GM21786 (cell line): ENCODE data around the gene KLC1.
A peak's percentile ranks its signal among the peaks of the same experiment; 100 is the strongest.

Source experiments
- ATAC-seq: cut with Tn5 transposase; IDR thresholded peaks from one replicate; pipeline ENCODE4 v1.9.1; 2021; ENCODE audit not compliant: unreplicated experiment

Gene KLC1

GRCh38 chr14:103702497-103703432 lies 73.8 kb downstream of the KLC1 start:
- ATAC-seq = no peak

GRCh38 chr14:103703433-103704385 lies 74.7 kb downstream of the KLC1 start:
- no peak for ATAC-seq

GRCh38 chr14:103704708-103705107 lies 75.7 kb downstream of the KLC1 start:
- no peak for ATAC-seq

- ATAC-seq = no peak
Measured at GRCh38 chr14:103705118-103705503, 76.1 kb downstream of the KLC1 start.

- no peak for ATAC-seq
Measured at GRCh38 chr14:103705504-103706284, 76.7 kb downstream of the KLC1 start.

- ATAC-seq = no peak
Measured at GRCh38 chr14:103706551-103707328, 77.7 kb downstream of the KLC1 start.

GRCh38 chr14:103707329-103708263 lies 78.6 kb downstream of the KLC1 start:
- no peak for ATAC-seq

GRCh38 chr14:103708750-103709187 lies 79.8 kb downstream of the KLC1 start:
- no peak for ATAC-seq

- no peak for ATAC-seq
Measured at GRCh38 chr14:103709814-103710213, 80.8 kb downstream of the KLC1 start.

- ATAC-seq = no peak
Measured at GRCh38 chr14:103710771-103711377, 81.9 kb downstream of the KLC1 start.

- no peak for ATAC-seq
Measured at GRCh38 chr14:103711516-103712431, 82.8 kb downstream of the KLC1 start.

- no peak for ATAC-seq
Measured at GRCh38 chr14:103712633-103713247, 83.7 kb downstream of the KLC1 start.

GRCh38 chr14:103713304-103714062 lies 84.5 kb downstream of the KLC1 start:
- ATAC-seq = no peak

GRCh38 chr14:103714063-103714724 lies 85.2 kb downstream of the KLC1 start:
- no peak for ATAC-seq

- ATAC-seq = peak; percentile 96
Measured at GRCh38 chr14:103715052-103716000, 86.3 kb downstream of the KLC1 start, which contains the start of the genes XRCC3 and ZFYVE21. XRCC3 (minus strand) TSS chr14:103715451; CDS start chr14:103711087, 4,364 bp downstream. ZFYVE21 (plus strand) TSS chr14:103715810; CDS start chr14:103715842, 32 bp downstream.
